NCI-H748 (cell line): ENCODE measurements around the gene VAC14.

Experiments used
- DNase-seq: peaks from one replicate; lab custom pipeline; 2025; ENCODE audit not compliant: unreplicated experiment; lab: John Stamatoyannopoulos, UW

The VAC14 gene

DNA sequence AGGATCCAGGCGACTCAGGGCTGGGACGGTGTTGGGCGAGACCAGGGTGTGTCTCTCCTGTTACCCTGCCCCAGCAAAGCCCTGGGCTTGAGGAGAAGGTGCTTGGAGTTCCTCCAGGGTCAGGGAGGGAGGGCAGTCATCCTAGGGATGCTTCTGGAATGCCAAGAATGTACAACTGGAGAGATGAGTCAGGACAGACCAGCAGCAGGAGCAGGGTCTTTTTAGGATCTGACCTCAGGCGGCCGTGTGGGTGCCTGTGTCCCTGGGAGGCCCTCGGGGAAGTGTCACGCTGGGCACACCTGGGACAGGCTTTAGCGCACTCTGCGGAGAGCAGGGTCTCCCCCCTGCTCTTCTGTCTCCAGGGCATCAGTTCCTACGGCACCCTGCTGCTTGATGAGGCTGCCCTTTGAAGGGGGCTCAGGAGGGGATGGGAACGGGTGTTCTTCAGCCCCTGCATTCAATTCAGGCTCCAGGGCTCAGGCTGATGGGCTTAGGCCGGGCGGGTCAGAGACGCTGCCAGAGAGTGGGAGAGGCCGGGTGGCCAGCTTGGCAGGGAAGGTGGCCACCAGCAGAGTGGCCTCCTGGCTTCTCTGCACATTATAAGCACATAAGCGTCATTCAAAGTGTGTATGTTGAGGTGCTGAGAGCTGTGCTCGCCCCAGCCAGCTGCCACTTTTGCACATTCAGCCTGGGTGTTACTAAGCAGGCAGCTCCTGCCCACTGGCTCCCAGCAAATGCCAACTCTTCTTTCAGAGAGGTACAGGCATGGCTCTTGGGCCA lies 106.7 kb downstream of the VAC14 start:
- DNase-seq = no peak

DNA sequence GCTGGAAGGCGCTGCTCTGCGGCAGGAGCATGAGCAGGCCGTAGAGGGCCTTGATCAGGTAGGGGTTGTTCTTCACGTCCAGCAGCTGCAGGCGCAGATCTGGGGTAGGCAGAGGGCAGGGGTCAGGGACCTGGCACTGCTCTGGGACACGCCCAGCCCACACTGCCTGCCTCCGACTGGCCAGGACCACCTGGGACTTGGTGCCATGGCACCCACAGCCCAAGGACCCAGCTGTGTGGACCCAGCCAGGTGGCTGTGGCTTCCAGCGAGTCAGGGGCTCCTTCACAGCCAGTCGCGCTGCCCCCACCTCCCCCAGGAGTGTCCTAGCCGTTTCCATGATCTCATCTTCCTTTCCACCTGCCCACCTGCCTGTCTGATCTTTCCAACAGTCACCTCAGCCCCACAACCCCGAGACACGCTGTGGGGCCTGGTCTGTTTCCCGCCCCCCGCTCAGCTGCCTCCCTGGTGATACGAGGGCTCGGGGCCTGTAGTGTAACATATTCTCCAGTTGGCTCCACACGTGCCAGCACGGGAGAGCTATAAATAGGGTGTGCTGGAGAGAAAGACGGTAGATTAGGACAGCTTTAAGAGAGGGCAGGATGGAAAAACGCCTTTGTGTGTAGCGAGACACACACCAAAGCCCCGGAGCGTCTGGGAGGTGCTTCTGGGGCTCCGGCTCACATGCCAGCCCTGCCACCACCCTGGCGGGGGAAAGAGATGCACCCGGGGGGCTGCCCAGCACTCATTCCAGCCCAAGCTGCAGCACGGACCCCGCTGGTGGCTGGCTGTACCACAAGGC lies 107.9 kb downstream of the VAC14 start:
- no peak for DNase-seq

DNA sequence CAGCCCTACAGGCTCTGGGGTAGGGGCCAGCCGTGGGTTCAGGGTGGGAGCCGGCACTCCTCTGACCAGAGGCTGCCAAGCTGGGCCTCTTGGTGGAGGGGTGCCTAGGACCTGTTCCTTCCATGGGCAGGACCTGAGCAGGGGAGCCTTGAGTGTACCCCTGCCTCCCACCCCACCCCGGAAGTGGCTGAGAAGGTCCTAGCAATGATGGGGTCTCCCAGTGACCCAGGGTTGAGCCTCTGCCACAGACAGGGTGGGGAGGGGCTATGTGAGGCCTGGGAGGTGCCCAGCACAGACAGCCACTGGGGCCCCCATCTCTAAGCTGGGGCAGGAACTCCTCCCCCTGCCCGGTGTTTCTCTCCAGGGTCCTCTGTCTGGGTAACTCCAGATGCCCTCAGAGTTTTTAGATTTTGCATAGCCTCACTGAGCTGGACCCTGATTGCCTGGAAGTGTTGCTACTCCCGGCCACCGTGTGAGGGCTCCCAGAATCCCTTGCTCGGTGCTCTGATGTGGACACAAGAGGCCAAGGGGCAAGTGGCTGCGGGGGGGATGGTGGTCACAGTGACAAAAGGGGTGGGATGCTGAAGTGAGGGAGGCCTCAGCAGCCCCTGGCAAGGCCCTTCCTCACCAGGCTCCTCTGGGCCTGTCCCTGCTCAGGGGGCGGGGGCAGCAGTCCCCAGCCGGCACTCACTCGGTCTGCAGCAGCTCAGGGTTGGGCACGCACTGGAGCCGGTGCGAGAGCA lies 108.7 kb downstream of the VAC14 start:
- DNase-seq = no peak

DNA sequence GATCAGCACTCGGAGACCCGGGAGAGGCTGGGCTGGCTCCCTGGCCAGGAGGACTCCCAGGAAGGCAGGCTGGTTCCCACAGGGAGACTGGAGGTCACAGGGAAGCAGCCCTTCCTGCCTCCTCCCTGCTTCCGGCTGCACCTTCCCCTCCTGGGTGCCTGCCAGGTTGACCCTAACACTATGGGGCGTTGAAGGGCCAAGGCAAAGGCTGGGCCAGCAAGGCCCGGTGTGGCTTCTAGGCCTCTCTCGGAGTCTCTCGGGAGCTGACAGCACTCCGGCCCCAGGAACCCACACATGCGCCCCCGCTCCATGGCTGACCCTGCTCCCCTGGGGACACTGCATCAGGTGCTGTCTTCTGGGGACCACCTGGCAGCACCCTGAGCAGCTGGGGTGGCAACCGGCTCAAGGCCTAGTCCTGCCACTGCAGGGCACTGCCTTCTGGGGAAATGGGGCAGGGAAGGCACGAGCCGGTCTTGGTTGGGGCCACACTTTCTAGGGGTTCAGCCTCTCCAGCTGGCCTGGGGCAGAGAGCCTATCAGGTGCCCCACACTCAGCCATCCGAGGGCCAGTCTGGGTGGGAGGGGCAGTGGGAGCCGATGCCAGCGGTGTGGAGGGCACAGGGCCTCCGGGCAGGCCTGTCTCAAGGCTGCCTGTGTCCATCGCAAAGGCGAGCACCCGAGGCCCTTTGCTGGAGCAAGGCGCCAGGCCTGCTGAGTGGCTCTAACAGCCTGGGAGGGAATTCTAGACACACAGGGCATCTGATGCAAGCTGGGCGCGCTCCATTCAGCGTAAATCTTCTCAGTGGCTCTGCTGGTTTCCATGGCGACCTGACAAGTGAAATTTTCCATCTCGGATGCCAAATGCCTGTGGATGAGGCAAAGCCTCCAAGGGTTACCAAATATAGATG lies 109.5 kb downstream of the VAC14 start:
- no peak for DNase-seq

DNA sequence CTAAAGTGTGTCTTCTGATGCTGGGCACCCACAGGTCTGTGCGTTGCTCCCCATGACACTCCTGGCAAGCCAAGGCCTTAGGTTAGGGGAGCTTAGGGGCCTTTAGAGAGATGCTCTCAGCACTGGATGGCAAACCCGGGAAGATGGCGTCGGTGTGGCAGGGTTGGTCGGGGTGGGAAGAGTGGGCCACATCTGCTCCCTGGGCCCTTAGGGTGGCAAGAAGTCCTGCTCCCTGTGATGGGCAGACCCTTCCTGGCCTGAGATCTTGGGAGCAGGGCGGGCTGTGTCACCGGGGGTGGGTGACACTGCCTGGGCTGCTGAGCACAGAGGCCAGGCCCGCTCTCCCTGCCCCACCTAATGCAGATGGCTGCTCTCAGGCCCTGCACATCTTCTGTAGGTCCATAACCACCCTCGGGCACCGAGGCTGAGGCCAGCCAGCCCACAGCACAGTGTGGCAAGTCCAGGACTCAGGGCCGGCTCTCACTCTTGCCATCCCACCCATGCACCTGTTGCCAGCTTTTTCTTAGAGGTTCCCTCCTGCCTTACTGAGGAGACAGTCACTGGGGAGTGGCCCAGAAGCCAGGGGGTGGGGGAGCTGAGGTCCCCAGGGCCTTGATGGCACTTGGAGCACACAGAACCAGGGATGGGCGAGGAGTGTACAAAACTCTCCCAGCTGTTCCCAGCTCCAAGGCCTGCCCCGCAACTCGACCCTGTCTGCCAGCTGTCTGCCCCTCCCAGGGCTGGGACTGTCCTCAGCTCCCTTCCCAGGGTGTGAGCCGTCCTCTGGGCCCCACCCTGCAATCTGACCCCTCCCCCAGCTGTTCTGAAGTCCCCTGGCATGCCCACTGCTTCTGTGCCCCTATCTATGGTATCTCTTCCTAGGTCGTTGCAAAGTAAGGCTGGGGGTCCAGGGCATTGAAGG lies 110.7 kb downstream of the VAC14 start:
- no peak for DNase-seq

DNA sequence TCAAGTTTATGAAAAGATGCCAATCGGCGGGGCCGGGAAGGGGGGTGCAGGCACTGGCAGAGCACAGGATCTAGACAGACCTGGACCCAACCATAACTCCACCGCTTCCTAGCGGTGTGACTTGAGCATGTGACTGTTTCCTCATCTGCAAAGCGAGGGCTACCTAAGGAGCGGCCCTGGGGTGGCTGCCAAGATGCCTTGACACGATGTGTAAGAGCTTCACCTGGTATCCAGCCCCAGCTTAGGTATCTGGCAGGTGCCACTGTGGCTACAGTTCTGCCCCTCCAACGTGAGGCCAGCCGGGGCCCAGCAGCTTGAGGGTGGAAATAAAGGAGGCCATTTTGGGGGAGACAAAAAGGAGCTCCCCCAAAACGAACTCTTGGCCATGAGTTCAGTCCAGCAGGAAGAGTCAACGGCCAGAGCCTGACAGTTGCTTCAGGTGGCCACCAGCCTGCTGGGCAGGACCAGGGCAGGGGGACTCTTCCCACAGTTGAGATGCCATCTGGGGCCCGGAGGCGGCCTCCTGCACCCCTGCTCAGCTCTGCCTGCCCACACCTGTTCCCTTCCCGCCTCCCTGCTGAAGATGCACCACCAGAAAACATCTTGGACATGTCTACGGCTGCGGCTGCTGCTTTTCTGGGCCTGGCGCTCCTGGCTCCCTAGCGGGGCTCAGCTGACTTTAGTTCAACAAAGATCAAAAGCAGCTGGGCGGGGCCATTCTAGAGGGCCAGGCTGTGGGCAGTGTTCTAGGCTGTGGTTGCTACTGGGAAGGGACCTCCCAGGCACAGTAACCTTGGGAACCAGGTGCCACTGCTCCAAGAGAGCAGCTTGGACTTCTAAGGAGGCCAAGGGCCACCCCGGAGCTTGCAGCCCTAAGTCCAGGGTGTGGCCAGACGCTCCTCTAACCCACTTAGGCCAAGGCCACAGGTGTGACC lies 111.7 kb downstream of the VAC14 start:
- no peak for DNase-seq

DNA sequence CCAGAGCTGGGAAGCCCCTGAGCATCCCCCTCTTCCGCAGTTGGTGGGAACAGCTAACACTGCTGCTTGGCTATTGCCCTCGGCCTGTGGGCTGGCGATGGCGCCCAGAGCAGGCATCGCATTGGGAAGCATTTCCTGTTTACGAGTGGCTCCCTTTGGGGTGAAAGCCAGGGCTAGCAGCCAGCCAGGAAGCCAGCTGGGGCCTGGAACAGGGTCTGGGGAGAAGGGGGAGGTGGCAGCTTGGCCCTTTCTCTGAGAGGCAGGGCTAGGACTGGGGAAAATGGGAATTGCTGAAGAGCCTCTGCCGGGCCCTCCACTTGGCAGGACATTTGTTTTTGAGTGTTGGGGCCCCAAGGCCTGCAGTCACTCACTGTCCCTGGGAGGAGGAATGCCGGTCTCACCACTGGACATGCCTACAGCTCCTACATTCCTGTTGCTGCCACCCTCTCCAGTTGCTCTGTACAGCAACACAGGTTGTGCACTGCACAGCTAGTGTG lies 112.7 kb downstream of the VAC14 start:
- no peak for DNase-seq

DNA sequence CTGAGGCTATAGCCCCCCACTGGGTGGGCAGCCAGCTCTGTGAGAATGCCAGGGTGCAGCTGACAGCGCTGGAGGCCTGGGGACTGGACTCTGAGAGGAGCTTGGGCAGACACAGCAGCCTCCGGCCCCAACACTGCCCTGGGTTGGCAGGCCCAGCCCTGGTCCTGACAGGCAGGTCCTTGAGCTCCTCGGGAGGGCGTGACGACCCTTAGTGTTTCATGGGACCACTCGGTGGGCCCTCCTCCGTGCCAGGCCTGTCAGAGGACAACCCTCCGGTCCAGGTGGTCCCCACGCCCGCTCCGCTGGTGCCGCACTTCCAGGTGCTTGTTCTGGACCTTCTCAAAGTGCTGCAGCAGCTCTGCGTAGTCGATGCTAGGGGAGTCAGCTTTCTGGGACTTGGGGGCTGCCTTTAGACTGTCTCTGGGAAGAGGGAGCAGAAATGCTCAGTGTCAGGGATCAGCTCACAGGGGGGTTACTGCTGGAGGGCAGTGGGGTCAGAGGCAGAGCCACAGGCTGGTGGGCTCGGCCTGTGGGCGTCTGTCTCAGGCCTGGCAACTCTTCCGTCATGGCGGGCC lies 113.2 kb downstream of the VAC14 start:
- no peak for DNase-seq

DNA sequence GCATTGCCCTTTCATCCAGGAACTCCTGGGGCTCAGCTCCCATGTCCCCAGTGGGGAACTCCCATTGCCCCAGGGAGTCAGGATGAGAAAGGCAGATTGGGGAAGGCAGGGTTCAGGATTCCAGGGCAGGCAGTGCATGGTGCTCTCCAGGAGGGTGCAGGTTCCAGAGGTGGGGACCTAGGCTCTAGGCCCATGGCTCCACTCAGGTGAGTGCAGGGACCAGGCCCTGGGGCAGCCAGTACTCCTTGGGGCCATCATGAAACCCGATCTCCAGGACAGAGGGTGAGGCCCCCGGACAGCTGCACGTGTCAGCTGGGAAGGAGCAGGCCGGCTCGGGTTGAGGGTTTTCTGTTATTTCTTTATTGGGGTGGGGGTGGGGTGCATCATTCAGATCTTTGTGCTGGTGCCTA lies 113.9 kb downstream of the VAC14 start:
- DNase-seq = no peak

DNA sequence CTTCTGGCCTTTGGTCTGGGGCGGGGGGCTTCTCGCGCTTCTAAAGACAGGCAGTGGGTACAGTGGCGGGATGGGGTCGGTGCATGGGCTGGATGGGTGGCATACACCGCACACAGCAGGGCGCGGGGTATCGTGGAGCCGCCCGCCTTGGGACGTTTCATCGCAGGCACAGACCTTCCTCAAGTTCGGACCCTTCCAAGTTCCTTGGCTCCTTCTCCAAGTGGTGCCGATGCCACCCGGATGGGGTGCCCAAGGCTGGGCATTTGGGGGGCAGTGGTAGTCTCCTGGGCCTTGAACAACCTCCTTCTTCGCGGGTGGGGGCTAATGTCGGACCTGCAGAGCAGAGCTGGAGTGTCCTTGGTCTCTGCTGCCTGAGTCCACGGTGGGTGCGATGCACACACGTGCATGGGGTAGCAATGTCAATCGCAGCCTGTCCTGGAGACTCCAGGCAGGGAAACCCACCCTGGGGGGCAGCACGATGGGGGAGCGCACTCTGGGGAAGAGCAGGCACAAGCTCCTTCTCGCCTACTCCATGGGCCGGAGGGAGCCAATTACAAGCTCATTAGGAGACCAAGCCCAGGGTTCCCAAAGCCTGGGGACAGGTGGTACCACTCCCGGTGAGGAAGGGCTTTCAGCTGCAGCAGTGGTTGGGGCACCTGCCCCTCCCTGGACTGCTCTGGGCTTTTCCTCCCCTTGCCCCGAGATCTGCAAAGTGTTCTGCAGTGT lies 114.4 kb downstream of the VAC14 start:
- DNase-seq = peak; percentile 9

DNA sequence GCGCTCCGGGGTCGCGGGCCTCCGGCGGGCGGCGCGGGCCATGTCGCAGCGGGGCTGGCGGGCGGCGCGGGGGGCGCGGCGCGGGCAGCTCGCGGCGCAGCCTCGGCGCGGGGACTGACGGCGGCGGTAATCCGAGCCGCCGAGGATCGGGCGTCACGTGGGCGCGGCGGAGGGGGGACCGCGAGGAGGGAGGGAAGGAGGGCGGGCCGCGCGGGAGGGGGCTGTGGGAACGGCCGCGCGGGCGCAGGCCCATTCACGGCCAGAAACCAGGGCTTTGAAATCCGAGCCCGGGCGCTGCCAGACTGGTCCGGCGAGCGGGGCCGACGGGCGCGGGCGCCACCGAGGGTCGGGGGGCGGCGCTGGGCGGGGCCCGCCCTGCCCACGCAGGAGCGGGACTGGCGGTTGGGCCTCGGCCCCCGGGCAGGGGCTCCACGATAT lies 115.0 kb downstream of the VAC14 start, which contains the start of gene MTSS2:
MTSS2 (minus strand) TSS at position 116 of the 438 bp plus-strand sequence. CDS start 262 bp downstream, outside the sequence.
- DNase-seq = peak; percentile 84

DNA sequence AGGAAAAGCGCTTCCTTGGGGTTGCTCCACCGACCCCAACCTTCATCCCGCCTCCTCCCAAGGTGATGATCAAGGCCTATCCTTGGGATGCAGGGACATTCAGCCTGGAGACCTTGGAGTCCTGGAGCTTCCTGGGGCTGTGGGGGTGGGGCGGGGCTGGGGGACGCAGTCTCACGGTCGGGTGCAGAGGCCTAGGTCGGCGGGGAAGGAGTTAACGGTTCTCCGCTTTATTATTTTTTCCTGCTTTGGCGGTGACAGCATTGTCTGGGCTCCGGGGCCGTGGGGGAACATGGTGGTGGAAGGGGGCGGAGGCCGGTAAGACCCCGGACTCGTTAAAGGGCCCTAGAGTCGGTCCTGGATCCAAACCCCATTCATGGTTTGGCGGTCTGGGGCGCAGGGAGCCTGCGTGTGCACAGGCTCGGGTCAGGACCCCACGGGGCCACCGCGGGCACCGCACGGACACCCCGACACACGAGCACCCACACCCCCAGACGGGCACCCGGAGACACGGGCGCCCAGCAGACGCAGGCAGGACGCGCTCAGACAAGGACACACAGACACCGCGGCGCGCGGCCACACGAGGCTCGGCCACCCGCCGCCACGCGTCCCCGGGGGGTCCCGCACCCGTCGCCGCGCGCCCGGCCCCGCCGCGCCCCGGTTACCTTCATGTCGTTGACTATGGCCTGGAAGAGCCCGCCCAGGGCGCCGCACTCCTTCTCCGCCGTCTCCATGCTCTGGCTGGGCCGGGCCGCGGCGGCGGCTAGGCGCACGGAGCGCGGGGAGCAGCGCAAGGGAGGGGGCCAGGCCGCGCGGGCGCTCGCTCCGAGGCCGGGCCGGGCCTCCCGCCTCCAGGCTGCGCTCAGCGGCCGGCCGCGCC lies 115.7 kb downstream of the VAC14 start:
- DNase-seq = peak; percentile 53

DNA sequence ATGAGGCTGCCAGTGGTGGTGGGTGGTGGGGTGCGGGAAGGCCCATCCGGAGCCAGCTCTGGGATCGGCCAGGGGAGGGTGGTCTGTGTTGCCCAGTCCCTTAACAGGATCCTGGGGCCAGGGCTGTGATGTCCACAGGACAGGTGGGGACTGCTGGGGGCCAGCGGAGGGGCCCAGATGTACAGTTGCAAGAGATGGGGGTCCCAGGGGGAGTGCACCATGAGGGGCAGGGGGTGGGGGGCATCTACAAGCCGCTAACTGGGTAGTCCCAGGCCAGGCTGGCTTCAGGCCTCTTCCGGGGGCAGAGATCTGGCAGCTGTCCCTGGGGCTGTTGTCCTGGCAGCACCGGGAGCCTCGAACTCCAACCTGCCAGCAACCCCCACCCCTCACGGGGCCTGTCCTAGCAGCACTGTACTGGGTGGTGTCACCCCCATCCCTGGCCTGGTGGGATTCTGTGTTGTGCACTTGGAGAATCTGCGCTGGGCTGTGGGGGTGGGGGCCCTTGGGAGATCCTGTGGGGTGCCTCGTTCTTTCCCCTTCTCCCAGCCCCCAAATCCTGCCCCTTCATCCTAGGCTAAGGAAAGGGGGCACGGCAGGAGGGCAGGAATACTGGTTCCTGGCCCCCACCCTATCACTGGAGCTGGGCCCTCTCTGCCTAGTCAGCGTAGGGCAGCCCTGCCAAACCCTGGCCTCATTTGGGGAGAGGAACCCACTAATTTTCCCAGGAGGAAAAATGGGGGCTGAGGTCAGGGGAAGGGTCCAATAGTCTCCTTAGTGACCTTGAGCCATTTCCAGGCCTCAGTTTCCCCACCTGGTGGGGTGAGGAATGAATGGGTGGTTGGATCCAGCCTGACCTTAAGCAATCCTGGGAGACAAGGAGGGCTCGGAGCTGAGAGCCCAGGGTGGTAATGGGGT lies 116.6 kb downstream of the VAC14 start:
- DNase-seq = no peak

DNA sequence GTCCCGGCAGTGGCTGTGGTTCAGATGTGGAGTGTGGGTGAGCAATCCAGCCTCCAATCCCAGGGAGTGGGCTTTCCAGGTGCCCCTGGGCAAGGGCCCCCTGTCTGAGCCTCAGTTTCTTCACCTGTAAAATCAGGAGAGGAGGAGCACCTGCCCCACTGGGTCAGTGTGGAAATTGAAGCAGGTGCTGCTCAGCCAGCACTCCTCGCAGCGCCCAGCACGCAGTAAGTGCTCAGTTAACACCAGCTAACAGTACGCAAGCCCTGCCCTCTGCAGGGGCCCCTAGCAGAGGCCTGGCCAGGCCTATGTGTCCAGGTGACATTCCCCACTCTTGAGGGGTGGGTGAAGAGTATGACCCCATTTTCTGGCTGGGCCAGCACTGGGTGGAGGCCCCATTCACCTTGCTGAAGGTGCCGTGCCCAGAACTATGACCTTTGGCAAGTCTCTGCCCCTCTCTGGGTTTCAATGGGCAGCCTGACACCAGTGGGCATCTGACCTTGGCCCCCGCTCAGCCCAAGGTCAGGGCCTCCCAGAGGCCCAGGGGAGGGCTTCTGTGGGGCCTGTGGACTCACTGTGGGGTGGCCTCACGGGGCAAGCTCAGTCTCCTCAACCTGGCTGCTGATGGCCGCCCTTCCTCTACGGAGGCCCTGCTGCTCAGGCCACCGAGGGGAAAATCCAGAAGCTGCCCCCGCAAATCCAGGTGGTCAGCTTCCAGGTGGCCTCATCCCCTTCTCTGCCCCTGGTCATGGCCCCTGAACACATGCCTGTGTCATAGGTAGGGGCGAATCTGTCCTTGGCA lies 117.6 kb downstream of the VAC14 start:
- no peak for DNase-seq
